Bronchial smooth muscle cell (primary cell): Measurements from ENCODE around the gene CCDC127. TPM values are rescaled to one million over a fixed set of nuclear protein-coding genes. Genes with fewer than 3 reads are reported as not detected.

Source experiments
- total RNA-seq: library from RNA; depleted of rRNA; stranded (reverse); fragments of >200 nt; gene quantifications from 2 replicates; pipeline ENCODE4 v1.2.1, GENCODE V29; 2014

Gene CCDC127
- 6.5 and 7.6 TPM in 2 replicates for total RNA-seq

GRCh38 chr5:217494-218456, at the start of gene CCDC127, which contains the start of gene SDHA:
TSS of gene CCDC127 (minus strand) at chr5:218153. CDS start at chr5:216849, 1,304 bp downstream.
TSS of gene SDHA (plus strand) at chr5:218320. CDS start at chr5:218356, 36 bp downstream.

GRCh38 chr5:191036-191948, 26.7 kb downstream of the CCDC127 start, which contains the start of gene LRRC14B:
TSS of gene LRRC14B (plus strand) at chr5:191495. CDS start at chr5:191539, 44 bp downstream.

Other genes with a start within 250 kb of the CCDC127 start
- gene PLEKHG4B, start 126.0 kb downstream of the CCDC127 start, total RNA-seq: under 0.01 TPM in 2 replicates
- gene LRRC14B, start 26.7 kb downstream of the CCDC127 start, total RNA-seq: not detected in 2 replicates
- gene SDHA, start 167 bp upstream of the CCDC127 start, total RNA-seq: 146 and 168 TPM in 2 replicates
- gene PDCD6, start 53.5 kb upstream of the CCDC127 start, total RNA-seq: 136 and 202 TPM in 2 replicates
- 23.8 and 29.2 TPM in 2 replicates for gene AHRR, start 103.6 kb upstream of the CCDC127 start, total RNA-seq
- gene EXOC3, start 225.0 kb upstream of the CCDC127 start, total RNA-seq: 53.0 and 68.0 TPM in 2 replicates